SK-N-MC (cell line): ENCODE measurements around the gene LIAS.

Source experiments
- EZH2 ChIP-seq: fragments of 200-600 bp; sonication (generic); IDR thresholded peaks from one replicate; pipeline ENCODE4 v1.6.1; 2017; ENCODE audit warnings: antibody characterized with exemption
- FOXP2 ChIP-seq: optimal IDR thresholded peaks from 2 replicates; pipeline ENCODE3; 2011; ENCODE audit warnings: mild to moderate bottlenecking, moderate library complexity; ENCODE audit not compliant: insufficient read depth; ENCODE audit errors: extremely low read length, control extremely low read depth
- POLR2AphosphoS5 ChIP-seq: IDR thresholded peaks from 2 replicates; pipeline ENCODE4 v1.6.1; 2012; ENCODE audit warnings: mild to moderate bottlenecking, low read depth, low read length, borderline replicate concordance

- TF ChIP-seq EZH2 (no peak), POLR2AphosphoS5 (no peak), FOXP2 (no peak)
Measured at GRCh38 chr4:39504538-39504937, 45.7 kb downstream of the LIAS start.
